GM12891 (cell line): ENCODE results near the gene QSER1.

Source experiments
- POLR2A ChIP-seq: IDR thresholded peaks from 2 replicates; pipeline ENCODE4 v1.6.1; 2011; ENCODE audit warnings: low read depth, low read length, control low read depth
- POLR2AphosphoS5 ChIP-seq: IDR thresholded peaks from 2 replicates; pipeline ENCODE4 v1.6.1; 2011; ENCODE audit warnings: low read depth, low read length, control low read depth

- TF ChIP-seq POLR2AphosphoS5 (no peak), POLR2A (no peak)
Measured at GRCh38 chr11:33016654-33017053, 124.0 kb downstream of the QSER1 start.
